CD14-positive monocyte (primary cell): ENCODE measurements around the gene WDR33. TPM values are rescaled to one million over a fixed set of nuclear protein-coding genes. Genes with fewer than 3 reads are reported as not detected.

Experiments
- DNase-seq, 3 donors: peaks; one replicate each; pipeline ENCODE4 v3.0.0-alpha.2; 2011 to 2022
- H2AFZ ChIP-seq: 2 replicates; pipeline ENCODE4 v1.6.0; 2012; ENCODE audit warnings: mild to moderate bottlenecking, low read depth, low read length, inconsistent platforms; ENCODE audit not compliant: insufficient read depth, poor library complexity, severe bottlenecking
- H3K27ac ChIP-seq, 2 donors: 1 replicate in 1 of 2; 2 replicates in 1 of 2; pipeline ENCODE4 v1.5.1; 2012 to 2013; ENCODE audit warnings: low read length in 2 of 2, control low read depth in 1 of 2, inconsistent platforms in 1 of 2, low read depth in 1 of 2, mild to moderate bottlenecking in 1 of 2
- H3K27me3 ChIP-seq, 2 donors: one replicate each; pipeline versions ENCODE4 v1.6.0 to v1.6.1; 2011 to 2013; ENCODE audit warnings: low read length in 2 of 2; ENCODE audit not compliant: control insufficient read depth in 2 of 2, insufficient read depth in 2 of 2
- H3K36me3 ChIP-seq, 2 donors: replicated peaks in 1 of 2; 1 replicate in 1 of 2; 2 replicates in 1 of 2; pipeline versions ENCODE4 v1.5.1 to v1.6.1; 2012 to 2013; ENCODE audit warnings: low read length in 2 of 2, control low read depth in 1 of 2, inconsistent platforms in 1 of 2, mild to moderate bottlenecking in 1 of 2; ENCODE audit not compliant: insufficient read depth in 2 of 2, control insufficient read depth in 1 of 2
- H3K4me1 ChIP-seq, 2 donors: 1 replicate in 1 of 2; 2 replicates in 1 of 2; pipeline versions ENCODE4 v1.5.1 to v1.6.1; 2012 to 2013; ENCODE audit warnings: low read length in 2 of 2, control low read depth in 1 of 2, inconsistent platforms in 1 of 2, mild to moderate bottlenecking in 1 of 2, moderate library complexity in 1 of 2; ENCODE audit not compliant: insufficient read depth in 2 of 2, control insufficient read depth in 1 of 2
- H3K4me2 ChIP-seq: replicated peaks from 2 replicates; pipeline ENCODE3; 2012; ENCODE audit warnings: low read length, moderate library complexity, mild to moderate bottlenecking; ENCODE audit not compliant: poor library complexity, severe bottlenecking; ENCODE audit errors: extremely low read depth
- H3K4me3 ChIP-seq, 3 experiments: fragments of 200-600 bp in 1 of 3; sonication (generic) in 1 of 3; replicated peaks in 1 of 3; 1 replicate in 2 of 3; 2 replicates in 1 of 3; pipeline ENCODE4 v1.5.1; 2011 to 2013; ENCODE audit warnings: low read length in 3 of 3, mild to moderate bottlenecking in 3 of 3, control low read depth in 2 of 3, low read depth in 2 of 3, inconsistent platforms in 1 of 3, moderate library complexity in 1 of 3
- H3K79me2 ChIP-seq: 2 replicates; pipeline ENCODE4 v1.6.0; 2012; ENCODE audit warnings: mild to moderate bottlenecking, control low read depth, inconsistent platforms, low read length, moderate library complexity; ENCODE audit not compliant: insufficient read depth
- H3K9ac ChIP-seq: 2 replicates; pipeline ENCODE4 v1.6.0; 2017; ENCODE audit warnings: low read length, mild to moderate bottlenecking; ENCODE audit not compliant: insufficient read depth, poor library complexity, severe bottlenecking
- H3K9me3 ChIP-seq, 2 donors: replicated peaks in 1 of 2; 1 replicate in 1 of 2; 2 replicates in 1 of 2; pipeline versions ENCODE4 v1.5.1 to v1.6.1; 2012 to 2013; ENCODE audit warnings: low read length in 2 of 2, control low read depth in 1 of 2; ENCODE audit not compliant: control insufficient read depth in 1 of 2, insufficient read depth in 1 of 2
- H4K20me1 ChIP-seq: 2 replicates; pipeline ENCODE4 v1.6.0; 2012; ENCODE audit warnings: mild to moderate bottlenecking, low read length, control low read depth, moderate library complexity; ENCODE audit not compliant: insufficient read depth
- H3K27ac Mint-ChIP-seq, 7 donors: one replicate each; pipeline ENCODE4 v1.8.0; 2020; ENCODE audit warnings: mild to moderate bottlenecking in 7 of 7, mixed read lengths in 7 of 7, moderate library complexity in 6 of 7, inconsistent platforms in 2 of 7
- H3K27me3 Mint-ChIP-seq, 3 donors: one replicate each; pipeline ENCODE4 v1.8.0; 2021 to 2022; ENCODE audit warnings: low read depth in 3 of 3, mild to moderate bottlenecking in 3 of 3, mixed read lengths in 3 of 3, moderate library complexity in 3 of 3, inconsistent platforms in 1 of 3
- H3K36me3 Mint-ChIP-seq, 2 donors: one replicate each; pipeline ENCODE4 v1.8.0; 2020; ENCODE audit warnings: mixed read lengths in 2 of 2, inconsistent platforms in 1 of 2, mild to moderate bottlenecking in 1 of 2
- H3K4me1 Mint-ChIP-seq: one replicate; pipeline ENCODE4 v1.8.0; 2020; ENCODE audit warnings: mild to moderate bottlenecking, mixed read lengths
- H3K4me3 Mint-ChIP-seq, 2 donors: one replicate each; pipeline ENCODE4 v1.8.0; 2020; ENCODE audit warnings: mild to moderate bottlenecking in 2 of 2, mixed read lengths in 2 of 2, moderate library complexity in 1 of 2
- H3K9me3 Mint-ChIP-seq, 7 donors: one replicate each; pipeline ENCODE4 v1.8.0; 2020 to 2022; ENCODE audit warnings: mixed read lengths in 7 of 7, mild to moderate bottlenecking in 6 of 7, moderate library complexity in 6 of 7, inconsistent platforms in 2 of 7
- CTCF ChIP-seq: fragments of 200-600 bp; IDR thresholded peaks from one replicate; pipeline ENCODE4 v1.8.0; 2022; ENCODE audit warnings: antibody characterized with exemption, mild to moderate bottlenecking
- WGBS: methylation state at CpG from one replicate; pipeline ENCODE4 v1.1.5; 2013; ENCODE audit warnings: missing lambda C conversion rate; ENCODE audit not compliant: insufficient coverage; 5-methylcytosine and 5-hydroxymethylcytosine counted together
- intact Hi-C, 2 donors: fragments of 100-400 bp; cut with micrococcal nuclease; formaldehyde crosslinking; loops; one replicate each; pipeline versions ENCODE4 v1.15.0 to v1.15.1; 2023
- polyA plus RNA-seq, 3 donors: library from polyadenylated mRNA; depleted of rRNA in 1 of 3; unstranded in 2 of 3; stranded (reverse) in 1 of 3; fragments of 300-500 nt in 2 of 3; fragments of >200 nt in 1 of 3; fragmentation: Illumina TruSeq in 2 of 3; gene quantifications; 1 replicate in 2 of 3; 2 replicates in 1 of 3; pipeline ENCODE4 v1.2.3, GENCODE V29; 2012 to 2021

The WDR33 gene
- polyA plus RNA-seq, 3 donors, result 12.5 to 19.6 (median 12.6) TPM

GRCh38 chr2:127840893-127841292 lies 29.9 kb upstream of the WDR33 start:
- 83% methylated on average over 2 of the region's 4 CpGs for WGBS
- Histone ChIP-seq H4K20me1 (no peaks in the 10 kb centered on the region), H3K4me1 (no peaks in the 10 kb centered on the region), H3K27ac (no peak overlapping the region), H3K9me3 (no peaks in the 10 kb centered on the region), H2AFZ (no peak overlapping the region), H3K27me3 (no peaks in the 10 kb centered on the region), H3K9ac (no peak overlapping the region), H3K79me2 (no peaks in the 10 kb centered on the region), H3K4me3 (no peak overlapping the region), H3K4me2 (no peak overlapping the region), H3K36me3 (peaks cover 5 to 13% of the 10 kb centered on the region in 2 donors)
- no peaks in the 10 kb centered on the region for H3K9me3 Mint-ChIP-seq
- no peak for TF ChIP-seq CTCF
- no peak overlapping the region for H3K27ac Mint-ChIP-seq
- intact Hi-C loops, result no loop called here
- no peak overlapping the region for H3K4me3 Mint-ChIP-seq
- no peaks in the 10 kb centered on the region for H3K4me1 Mint-ChIP-seq
- peaks cover 7 to 12% of the 10 kb centered on the region in 2 donors for H3K36me3 Mint-ChIP-seq
- no peak for DNase-seq
- peaks cover 5 to 6% (median 5%) of the 10 kb centered on the region in 3 donors for H3K27me3 Mint-ChIP-seq

DNA sequence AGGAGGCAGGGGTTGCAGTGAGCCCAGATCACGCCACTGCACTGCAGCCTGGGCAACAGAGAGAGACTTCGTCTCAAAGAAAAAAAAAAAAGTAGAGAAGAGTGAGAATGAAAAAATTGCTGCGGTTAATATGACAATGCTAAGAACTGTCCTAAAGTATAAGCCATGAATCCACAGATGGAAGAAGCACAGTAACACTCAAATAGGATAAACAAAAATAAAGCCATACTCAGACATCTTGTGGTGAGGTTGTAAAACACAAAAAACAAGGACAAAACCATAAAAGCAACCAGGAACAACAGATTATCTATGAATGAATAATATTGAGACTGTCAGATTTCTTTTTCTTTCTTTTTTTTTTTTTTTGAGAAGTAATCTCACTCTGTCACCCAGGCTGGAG lies 24.0 kb upstream of the WDR33 start:
- Histone ChIP-seq H2AFZ (no peak overlapping the region), H4K20me1 (no peaks in the 10 kb centered on the region), H3K4me3 (no peak overlapping the region), H3K4me1 (peaks cover 10 to 13% of the 10 kb centered on the region in 2 donors), H3K36me3 (no peaks in the 10 kb centered on the region), H3K9ac (no peak overlapping the region), H3K9me3 (no peaks in the 10 kb centered on the region), H3K27ac (no peak overlapping the region), H3K27me3 (no peaks in the 10 kb centered on the region), H3K4me2 (no peak overlapping the region), H3K79me2 (no peaks in the 10 kb centered on the region)
- Mint-ChIP-seq H3K4me1 (peaks cover 11% of the 10 kb centered on the region), H3K9me3 (peaks cover 0 to 2% (median 0%) of the 10 kb centered on the region in 7 donors), H3K27me3 (peaks cover 4 to 10% (median 5%) of the 10 kb centered on the region in 3 donors), H3K4me3 (no peak overlapping the region), H3K27ac (no peak overlapping the region), H3K36me3 (no peaks in the 10 kb centered on the region)
- no CpG with 5 or more reads among the region's 3 CpGs for WGBS
- intact Hi-C loops, result no loop called here
- no peak for DNase-seq
- TF ChIP-seq CTCF, result no peak
